Neural cell (in vitro differentiated cells): ENCODE data around the gene ITFG1. TPM values are rescaled to one million over a fixed set of nuclear protein-coding genes. Genes with fewer than 3 reads are reported as not detected.

Source experiments
- H2AFZ ChIP-seq: fragments of 200-600, 300-800 bp; sonication (generic), shearing (Covaris generic); 2 replicates; pipeline ENCODE4 v1.6.0; 2014; ENCODE audit warnings: low read depth, mild to moderate bottlenecking, antibody characterized with exemption, low read length, moderate library complexity
- H3F3A ChIP-seq: fragments of 200-600 bp; shearing (Covaris generic); 2 replicates; pipeline ENCODE4 v1.6.1; 2016; ENCODE audit warnings: mild to moderate bottlenecking, moderate library complexity, mixed read lengths, antibody characterized with exemption, low read length; ENCODE audit not compliant: insufficient read depth, poor library complexity, severe bottlenecking
- H3K27ac ChIP-seq: fragments of 200-600, 300-800 bp; sonication (generic), shearing (Covaris generic); 2 replicates; pipeline ENCODE4 v1.5.1; 2014; ENCODE audit warnings: mild to moderate bottlenecking, low read length, moderate library complexity
- H3K27me3 ChIP-seq: fragments of 300-800, 200-600 bp; sonication (generic), shearing (Covaris generic); 2 replicates; pipeline ENCODE4 v1.6.0; 2014; ENCODE audit warnings: mild to moderate bottlenecking, low read depth, low read length, moderate library complexity; ENCODE audit not compliant: insufficient read depth
- H3K36me3 ChIP-seq: fragments of 300-800, 200-600 bp; sonication (generic), shearing (Covaris generic); 2 replicates; pipeline ENCODE4 v1.5.1; 2014; ENCODE audit warnings: mild to moderate bottlenecking, antibody characterized with exemption, low read length, moderate library complexity; ENCODE audit not compliant: insufficient read depth
- H3K4me2 ChIP-seq: fragments of 300-800, 200-600 bp; sonication (generic), shearing (Covaris generic); 2 replicates; pipeline ENCODE4 v1.6.0; 2014; ENCODE audit warnings: mild to moderate bottlenecking, low read length
- H3K4me3 ChIP-seq: fragments of 300-800, 200-600 bp; sonication (generic), shearing (Covaris generic); 2 replicates; pipeline ENCODE4 v1.5.1; 2014; ENCODE audit warnings: mild to moderate bottlenecking, low read length, moderate library complexity
- H3K79me2 ChIP-seq: fragments of 200-600 bp; shearing (Covaris generic); replicated peaks from 2 replicates; pipeline ENCODE4 v1.6.0; 2014; ENCODE audit warnings: mild to moderate bottlenecking, low read length, moderate library complexity; ENCODE audit not compliant: insufficient read depth
- H3K9ac ChIP-seq: fragments of 300-800, 200-600 bp; sonication (generic), shearing (Covaris generic); 2 replicates; pipeline ENCODE4 v1.6.1; 2016; ENCODE audit warnings: mild to moderate bottlenecking, low read length, mixed read lengths
- H3K9me2 ChIP-seq: fragments of 200-600 bp; shearing (Covaris generic); 2 replicates; pipeline ENCODE4 v1.6.1; 2016; ENCODE audit warnings: mild to moderate bottlenecking, low read length, mixed read lengths; ENCODE audit not compliant: insufficient read depth
- H3K9me3 ChIP-seq: fragments of 200-600, 300-800 bp; sonication (generic), shearing (Covaris generic); 2 replicates; pipeline ENCODE4 v1.6.1; 2016; ENCODE audit warnings: mild to moderate bottlenecking, mixed run types, low read length, moderate library complexity, mixed read lengths
- H4K20me1 ChIP-seq: fragments of 200-600 bp; shearing (Covaris generic); 2 replicates; pipeline ENCODE4 v1.6.1; 2016; ENCODE audit warnings: mild to moderate bottlenecking, mixed run types; ENCODE audit not compliant: insufficient read depth
- CTCF ChIP-seq: fragments of 450-650 bp; IDR thresholded peaks from 2 replicates; pipeline ENCODE4 v1.5.1; 2014; ENCODE audit warnings: antibody characterized with exemption, mild to moderate bottlenecking, moderate library complexity; ENCODE audit not compliant: poor library complexity, severe bottlenecking
- EP300 ChIP-seq: fragments of 450-650 bp; conservative IDR thresholded peaks from 2 replicates; pipeline ENCODE4 v1.6.1; 2014; ENCODE audit warnings: antibody characterized with exemption, mild to moderate bottlenecking, moderate library complexity; ENCODE audit not compliant: poor library complexity, severe bottlenecking
- EZH2 ChIP-seq: fragments of 200-600, 300-800 bp; shearing (Covaris generic), sonication (generic); IDR thresholded peaks from 2 replicates; pipeline ENCODE4 v1.6.1; 2014; ENCODE audit warnings: antibody characterized with exemption, low read length, borderline replicate concordance, mild to moderate bottlenecking; ENCODE audit not compliant: insufficient read depth, poor library complexity, severe bottlenecking
- MXI1 ChIP-seq: fragments of 450-650 bp; conservative IDR thresholded peaks from 2 replicates; pipeline ENCODE4 v1.6.1; 2014; ENCODE audit warnings: antibody characterized with exemption, mild to moderate bottlenecking; ENCODE audit not compliant: poor library complexity, severe bottlenecking
- POLR2AphosphoS5 ChIP-seq: IDR thresholded peaks from 2 replicates; pipeline ENCODE4 v1.6.1; 2012
- RAD21 ChIP-seq: fragments of 450-650 bp; conservative IDR thresholded peaks from 2 replicates; pipeline ENCODE4 v1.6.1; 2014; ENCODE audit warnings: antibody characterized with exemption, mild to moderate bottlenecking, moderate library complexity
- REST ChIP-seq: IDR thresholded peaks from 2 replicates; pipeline ENCODE4 v1.6.1; 2012; ENCODE audit warnings: borderline replicate concordance
- SMC3 ChIP-seq: fragments of 450-650 bp; conservative IDR thresholded peaks from 2 replicates; pipeline ENCODE4 v1.6.1; 2014; ENCODE audit warnings: antibody characterized with exemption, mild to moderate bottlenecking, moderate library complexity; ENCODE audit not compliant: poor library complexity
- TAF1 ChIP-seq: IDR thresholded peaks from 2 replicates; pipeline ENCODE4 v1.6.1; 2012; ENCODE audit warnings: low read depth
- polyA plus RNA-seq: library from polyadenylated mRNA; depleted of rRNA; stranded (reverse); fragments of >200 nt; gene quantifications from 2 replicates; pipeline ENCODE4 v1.2.3, GENCODE V29; 2014

Gene ITFG1
- polyA plus RNA-seq, 1 donor from 2014 or later, result 155 TPM

- H4K20me1 ChIP-seq, result no peaks in the 10 kb centered on the region
- H3K9me2 ChIP-seq, result no peaks in the 10 kb centered on the region
- no peak overlapping the region for H3K4me3 ChIP-seq
- H2AFZ ChIP-seq, result no peak overlapping the region
- H3K9me3 ChIP-seq, result no peaks in the 10 kb centered on the region
- H3F3A ChIP-seq, result no peaks in the 10 kb centered on the region
- H3K27me3 ChIP-seq, result no peaks in the 10 kb centered on the region
- H3K4me2 ChIP-seq, result no peak overlapping the region
- H3K36me3 ChIP-seq, result no peaks in the 10 kb centered on the region
- H3K27ac ChIP-seq, result no peak overlapping the region
- TF ChIP-seq EZH2 (no peak), EP300 (no peak), CTCF (no peak), SMC3 (no peak)
- H3K79me2 ChIP-seq, result no peaks in the 10 kb centered on the region
- no peak overlapping the region for H3K9ac ChIP-seq
These were observed 72.2 kb downstream of the ITFG1 start for GRCh38 chr16:47388705-47389104.

GRCh38 chr16:47387026-47387734 is 73.7 kb downstream of the ITFG1 start:
- Histone ChIP-seq H4K20me1 (no peaks in the 10 kb centered on the region), H3K36me3 (no peaks in the 10 kb centered on the region), H3K9ac (no peak overlapping the region), H3K27me3 (no peaks in the 10 kb centered on the region), H2AFZ (no peak overlapping the region), H3K4me2 (no peak overlapping the region), H3K4me3 (no peak overlapping the region), H3K79me2 (no peaks in the 10 kb centered on the region), H3K9me3 (no peaks in the 10 kb centered on the region), H3K27ac (no peak overlapping the region), H3K9me2 (no peaks in the 10 kb centered on the region), H3F3A (no peaks in the 10 kb centered on the region)
- TF ChIP-seq TAF1, result no peak
- TF ChIP-seq REST, result no peak
- TF ChIP-seq POLR2AphosphoS5, result no peak
- TF ChIP-seq SMC3, result no peak
- TF ChIP-seq EZH2, result no peak
- no peak for TF ChIP-seq MXI1
- TF ChIP-seq RAD21, result no peak
- TF ChIP-seq CTCF, result no peak
- no peak for TF ChIP-seq EP300
